Muscle of leg (tissue), 11 donors: ENCODE results near the gene PRKG1. TPM values are rescaled to one million over a fixed set of nuclear protein-coding genes. Genes with fewer than 3 reads are reported as not detected.

ENCODE experiments used
- DNase-seq: peaks from one replicate; pipeline ENCODE4 v3.0.0; 2013
- H3K27ac ChIP-seq: one replicate; pipeline ENCODE4 v1.5.1; 2013; ENCODE audit warnings: mild to moderate bottlenecking, low read length, control low read depth
- H3K27me3 ChIP-seq: one replicate; pipeline ENCODE4 v1.6.1; 2013; ENCODE audit warnings: low read length; ENCODE audit not compliant: control insufficient read depth, insufficient read depth
- H3K36me3 ChIP-seq: one replicate; pipeline ENCODE4 v1.6.1; 2013; ENCODE audit warnings: low read length; ENCODE audit not compliant: control insufficient read depth, insufficient read depth
- H3K4me1 ChIP-seq: one replicate; pipeline ENCODE4 v1.6.1; 2013; ENCODE audit warnings: low read length; ENCODE audit not compliant: control insufficient read depth, insufficient read depth
- H3K4me3 ChIP-seq: one replicate; pipeline ENCODE4 v1.5.1; 2013; ENCODE audit warnings: low read length, control low read depth
- H3K9me3 ChIP-seq: replicated peaks from 2 replicates; pipeline ENCODE4 v1.6.1; 2013; ENCODE audit warnings: low read depth, low read length; ENCODE audit not compliant: control insufficient read depth
- WGBS: methylation state at CpG from one replicate; pipeline ENCODE4 v1.1.5; 2013; ENCODE audit warnings: missing lambda C conversion rate; ENCODE audit not compliant: insufficient coverage; 5-methylcytosine and 5-hydroxymethylcytosine counted together
- polyA plus RNA-seq, 8 donors: library from polyadenylated mRNA; unstranded; fragments of 120-200 nt; gene quantifications; one replicate each; pipeline versions ENCODE4 v1.2.1 to v1.2.3, GENCODE V29; 2013; ENCODE audit warnings: inconsistent platforms in 1 of 8, low replicate concordance in 1 of 8; ENCODE audit not compliant: insufficient read length in 8 of 8, insufficient read depth in 1 of 8
- total RNA-seq: library from RNA; stranded (reverse); fragments of 120-200 nt; gene quantifications from one replicate; pipeline ENCODE4 v1.2.4, GENCODE V29; 2013

PRKG1 gene
- total and polyA plus RNA-seq, 9 donors, result 23.3 to 59.2 (median 50.3) TPM

- no peaks in the 10 kb centered on the region for H3K36me3 ChIP-seq
- H3K27me3 ChIP-seq, result no peaks in the 10 kb centered on the region
- DNase-seq, result peak; percentile 18
- H3K27ac ChIP-seq, result no peak overlapping the region
- peaks cover 2% of the 10 kb centered on the region for H3K4me1 ChIP-seq
- H3K4me3 ChIP-seq, result no peak overlapping the region
- H3K9me3 ChIP-seq, result no peaks in the 10 kb centered on the region
- WGBS, result no CpG with 5 or more reads among the region's 2 CpGs
Observed at GRCh38 chr10:51311228-51311627, 236.9 kb downstream of the PRKG1 start.

DNA sequence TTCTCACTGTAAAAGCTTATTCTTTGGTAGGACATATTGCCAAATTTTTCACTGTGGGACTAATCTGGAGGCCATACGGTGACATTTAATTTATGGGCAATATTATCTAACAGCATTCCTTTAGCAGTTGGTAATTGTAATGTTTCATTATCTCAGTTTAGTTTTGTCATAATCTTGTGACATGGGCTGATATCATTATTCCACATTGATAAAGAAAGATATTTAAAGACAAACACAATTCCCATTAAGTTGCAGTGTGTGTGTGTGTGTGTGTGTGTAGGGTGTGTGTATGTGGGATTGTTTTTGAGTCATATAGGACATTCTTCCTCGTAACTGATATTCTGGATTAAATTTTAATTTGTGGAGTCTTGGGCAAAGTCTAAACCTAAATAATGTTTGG lies 238.5 kb downstream of the PRKG1 start:
- Histone ChIP-seq H3K4me1 (peaks cover 2% of the 10 kb centered on the region), H3K36me3 (no peaks in the 10 kb centered on the region), H3K27ac (no peak overlapping the region), H3K27me3 (no peaks in the 10 kb centered on the region), H3K4me3 (no peak overlapping the region), H3K9me3 (no peaks in the 10 kb centered on the region)
- WGBS, result no CpG with 5 or more reads among the region's 2 CpGs
- no peak for DNase-seq

GRCh38 chr10:51313251-51313650 lies 239.0 kb downstream of the PRKG1 start:
- no peak overlapping the region for H3K4me3 ChIP-seq
- WGBS, result no CpG with 5 or more reads among the region's 2 CpGs
- no peaks in the 10 kb centered on the region for H3K27me3 ChIP-seq
- no peak overlapping the region for H3K27ac ChIP-seq
- peaks cover 2% of the 10 kb centered on the region for H3K4me1 ChIP-seq
- H3K36me3 ChIP-seq, result no peaks in the 10 kb centered on the region
- no peaks in the 10 kb centered on the region for H3K9me3 ChIP-seq
- DNase-seq, result no peak

GRCh38 chr10:51313773-51314478 lies 239.6 kb downstream of the PRKG1 start:
- peaks cover 2% of the 10 kb centered on the region for H3K4me1 ChIP-seq
- H3K4me3 ChIP-seq, result no peak overlapping the region
- whole genome bisulfite sequencing, result no CpG with 5 or more reads among the region's 3 CpGs
- H3K9me3 ChIP-seq, result no peaks in the 10 kb centered on the region
- no peaks in the 10 kb centered on the region for H3K36me3 ChIP-seq
- no peaks in the 10 kb centered on the region for H3K27me3 ChIP-seq
- peak; percentile 12 for DNase-seq
- H3K27ac ChIP-seq, result no peak overlapping the region

DNA sequence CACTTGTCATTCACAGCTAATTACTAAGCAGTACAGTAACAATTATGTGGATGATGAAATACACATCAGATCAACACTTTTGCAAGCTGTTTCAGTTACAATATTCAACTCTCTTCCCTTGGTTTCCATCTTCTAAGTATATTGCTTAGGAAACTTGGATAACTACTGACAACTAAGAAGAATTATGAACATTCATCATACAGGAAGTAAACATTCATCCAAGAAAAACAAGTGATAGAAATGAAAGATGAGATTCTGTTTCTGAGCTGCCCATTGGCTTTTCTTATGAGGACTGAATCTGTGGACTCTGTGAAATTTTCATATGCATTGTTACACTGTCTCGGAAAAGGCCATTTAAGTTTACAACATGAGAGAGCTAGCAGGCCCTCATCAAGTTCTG lies 240.2 kb downstream of the PRKG1 start:
- Histone ChIP-seq H3K27ac (no peak overlapping the region), H3K4me3 (no peak overlapping the region), H3K4me1 (peaks cover 2% of the 10 kb centered on the region), H3K9me3 (no peaks in the 10 kb centered on the region), H3K36me3 (no peaks in the 10 kb centered on the region), H3K27me3 (no peaks in the 10 kb centered on the region)
- WGBS, result no CpG with 5 or more reads among the region's 1 CpG
- peak; percentile 51 for DNase-seq

- DNase-seq, result peak; percentile 52
- Histone ChIP-seq H3K4me3 (no peak overlapping the region), H3K4me1 (no peaks in the 10 kb centered on the region), H3K27me3 (no peaks in the 10 kb centered on the region), H3K27ac (peak overlapping the region; percentile 0), H3K9me3 (no peaks in the 10 kb centered on the region), H3K36me3 (no peaks in the 10 kb centered on the region)
- WGBS, result 83% methylated on average over 1 of the region's 2 CpGs
Observed at GRCh38 chr10:51318399-51319172, 244.3 kb downstream of the PRKG1 start.

DNA sequence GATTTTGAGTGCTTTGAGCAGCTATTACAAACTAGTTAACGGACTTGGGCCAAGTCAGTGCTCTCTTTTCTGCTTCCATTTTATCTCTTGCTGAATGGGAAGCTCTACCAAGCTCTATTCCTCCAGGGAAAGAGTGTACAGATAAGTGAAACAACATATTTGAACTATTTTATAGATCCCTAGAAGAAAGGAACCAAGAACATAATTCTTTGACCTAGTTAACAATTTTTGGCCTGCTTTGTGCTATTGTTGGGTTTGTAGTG lies 244.8 kb downstream of the PRKG1 start:
- Histone ChIP-seq H3K27ac (peak overlapping the region; percentile 0), H3K4me3 (no peak overlapping the region), H3K9me3 (no peaks in the 10 kb centered on the region), H3K36me3 (no peaks in the 10 kb centered on the region), H3K4me1 (no peaks in the 10 kb centered on the region), H3K27me3 (no peaks in the 10 kb centered on the region)
- peak; percentile 66 for DNase-seq
- no CpG with 5 or more reads among the region's 1 CpG for WGBS

DNA sequence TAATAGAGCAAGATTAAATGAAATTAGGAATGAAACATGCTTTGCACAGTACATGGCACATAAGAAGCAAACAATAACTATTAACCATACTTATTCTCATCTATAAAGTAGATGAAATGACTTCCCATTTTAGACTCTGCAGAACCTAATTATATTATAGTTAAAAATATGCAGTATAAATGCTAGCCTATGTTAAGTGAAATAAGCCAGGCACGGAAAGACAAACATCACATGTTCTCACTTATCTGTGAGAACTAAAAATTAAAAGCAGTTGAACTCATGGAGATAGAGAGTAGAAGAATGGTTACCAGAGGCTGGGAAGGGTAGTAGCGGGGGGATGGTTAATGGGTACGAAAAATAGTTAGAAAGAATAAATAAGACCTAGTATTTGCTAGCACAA lies 247.0 kb downstream of the PRKG1 start:
- WGBS, result no CpG with 5 or more reads among the region's 3 CpGs
- Histone ChIP-seq H3K4me1 (no peaks in the 10 kb centered on the region), H3K27me3 (no peaks in the 10 kb centered on the region), H3K36me3 (no peaks in the 10 kb centered on the region), H3K9me3 (no peaks in the 10 kb centered on the region), H3K4me3 (no peak overlapping the region), H3K27ac (no peak overlapping the region)
- DNase-seq, result no peak

- no peaks in the 10 kb centered on the region for H3K27me3 ChIP-seq
Observed at GRCh38 chr10:51321980-51322379, 247.7 kb downstream of the PRKG1 start.

GRCh38 chr10:51325649-51326048 lies 251.4 kb downstream of the PRKG1 start:
- H3K27me3 ChIP-seq, result no peaks in the 10 kb centered on the region
- no peak overlapping the region for H3K4me3 ChIP-seq
- no peaks in the 10 kb centered on the region for H3K9me3 ChIP-seq
- no peak overlapping the region for H3K27ac ChIP-seq
- WGBS, result no CpG with 5 or more reads among the region's 2 CpGs
- no peak for DNase-seq
- no peaks in the 10 kb centered on the region for H3K36me3 ChIP-seq
- H3K4me1 ChIP-seq, result no peaks in the 10 kb centered on the region

More at GRCh38 chr10:51321980-51322379, 247.7 kb downstream of the PRKG1 start:
- 20% methylated on average over 1 of the region's 3 CpGs for WGBS
- H3K36me3 ChIP-seq, result no peaks in the 10 kb centered on the region
- H3K4me1 ChIP-seq, result no peaks in the 10 kb centered on the region
- DNase-seq, result peak; percentile 71
- H3K4me3 ChIP-seq, result no peak overlapping the region
- peak overlapping the region; percentile 17 for H3K27ac ChIP-seq
- H3K9me3 ChIP-seq, result no peaks in the 10 kb centered on the region
